ENCODE data around the gene CTBP2.

- TF ChIP-seq FOXM1 (IDR thresholded peaks at IDR 0.05; ENCODE audit: borderline replicate concordance), result no peak
- TF ChIP-seq SP1 (IDR thresholded peaks at IDR 0.05), result no peak
- no peak for TF ChIP-seq PKNOX1 (IDR thresholded peaks at IDR 0.05)
- no peak for TF ChIP-seq ELF4 (IDR thresholded peaks at IDR 0.05)
- TF ChIP-seq L3MBTL2 (conservative IDR thresholded peaks at IDR 0.05), result no peak
- TF ChIP-seq FOXA1 (IDR thresholded peaks at IDR 0.05), result no peak
- TF ChIP-seq TARDBP (IDR thresholded peaks at IDR 0.05), result no peak
- no peak for TF ChIP-seq SUZ12 (IDR thresholded peaks at IDR 0.05)
- TF ChIP-seq FOXK2 (IDR thresholded peaks at IDR 0.05), result no peak
- TF ChIP-seq BHLHE40 (IDR thresholded peaks at IDR 0.05; ENCODE audit: borderline replicate concordance), result no peak
- no peak for TF ChIP-seq NFRKB (IDR thresholded peaks at IDR 0.05)
These were observed 125.2 kb downstream of the CTBP2 start for GRCh38 chr10:125035136-125035535.
